ENCODE measurements around the gene RNU1-2. TPM values are rescaled to one million over a fixed set of nuclear protein-coding genes. Genes with fewer than 3 reads are reported as not detected.
"Not testable (repeated sequence)": the region's sequence is repeated elsewhere in the genome, so short reads cannot be mapped to it uniquely, and the experiment has no call there.

RNU1-2 gene
- total and polyA plus RNA-seq, 8 donors = 1.5 to 3,444 (median 2.8) TPM

- Histone ChIP-seq H3K27ac (no peak overlapping the region), H3K4me1 (peaks cover 0 to 19% of the 10 kb centered on the region in 2 donors), H3K4me3 (no peak overlapping the region), H3K9me3 (no peaks in the 10 kb centered on the region), H3K36me3 (no peaks in the 10 kb centered on the region), H3K27me3 (peaks cover 0 to 19% of the 10 kb centered on the region in 2 donors)
- TF ChIP-seq, protein P1, sequence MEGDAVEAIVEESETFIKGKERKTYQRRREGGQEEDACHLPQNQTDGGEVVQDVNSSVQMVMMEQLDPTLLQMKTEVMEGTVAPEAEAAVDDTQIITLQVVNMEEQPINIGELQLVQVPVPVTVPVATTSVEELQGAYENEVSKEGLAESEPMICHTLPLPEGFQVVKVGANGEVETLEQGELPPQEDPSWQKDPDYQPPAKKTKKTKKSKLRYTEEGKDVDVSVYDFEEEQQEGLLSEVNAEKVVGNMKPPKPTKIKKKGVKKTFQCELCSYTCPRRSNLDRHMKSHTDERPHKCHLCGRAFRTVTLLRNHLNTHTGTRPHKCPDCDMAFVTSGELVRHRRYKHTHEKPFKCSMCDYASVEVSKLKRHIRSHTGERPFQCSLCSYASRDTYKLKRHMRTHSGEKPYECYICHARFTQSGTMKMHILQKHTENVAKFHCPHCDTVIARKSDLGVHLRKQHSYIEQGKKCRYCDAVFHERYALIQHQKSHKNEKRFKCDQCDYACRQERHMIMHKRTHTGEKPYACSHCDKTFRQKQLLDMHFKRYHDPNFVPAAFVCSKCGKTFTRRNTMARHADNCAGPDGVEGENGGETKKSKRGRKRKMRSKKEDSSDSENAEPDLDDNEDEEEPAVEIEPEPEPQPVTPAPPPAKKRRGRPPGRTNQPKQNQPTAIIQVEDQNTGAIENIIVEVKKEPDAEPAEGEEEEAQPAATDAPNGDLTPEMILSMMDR (IDR thresholded peaks at IDR 0.05) = no peak
- ATAC-seq (no peak), DNase-seq (peak in 1 of 4 donors; percentile 24)
- intact Hi-C loops (cut with DNase I) = no loop called here
Observed at GRCh38 chr1:16918371-16918770, 22.6 kb downstream of the RNU1-2 start.

DNA sequence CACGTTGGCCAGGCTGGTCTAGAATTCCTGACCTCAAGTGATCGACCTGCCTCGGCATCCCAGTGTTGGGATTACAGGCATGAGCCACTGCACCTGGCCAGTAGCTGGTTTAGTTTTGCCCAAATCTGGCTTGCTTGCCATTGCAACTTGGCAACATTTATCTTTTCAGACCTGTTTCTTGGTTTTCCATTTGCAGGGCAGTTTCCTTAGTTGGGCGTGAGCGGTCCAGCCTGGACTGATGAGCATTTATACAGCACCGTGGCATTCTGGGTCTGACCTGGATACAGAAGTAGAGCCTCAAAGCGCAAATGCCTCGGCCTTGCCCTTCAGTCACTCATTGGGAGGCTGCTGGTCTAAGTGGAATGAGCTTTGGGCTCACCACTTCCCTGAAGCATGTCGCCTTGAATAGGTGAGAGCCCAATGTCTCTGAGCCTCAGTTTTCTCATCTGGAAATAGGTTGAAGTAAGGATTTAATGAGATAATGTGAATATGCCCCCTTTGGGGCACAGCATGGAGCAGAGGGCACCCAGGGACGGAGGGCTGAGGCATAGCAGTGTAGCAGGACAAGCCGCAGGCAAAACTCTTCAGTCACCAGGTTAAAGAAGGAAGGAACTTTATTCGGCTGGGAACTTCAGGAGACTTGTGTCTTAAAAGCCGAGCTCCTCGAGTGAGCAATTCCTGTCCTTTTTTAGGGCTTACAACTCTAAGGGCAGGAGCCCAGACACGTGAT is 23.3 kb downstream of the RNU1-2 start:
- peak in 1 of 4 donors; percentile 24 for DNase-seq
- H3K9me3 ChIP-seq; H3K27ac ChIP-seq; H3K4me3 ChIP-seq; intact Hi-C loops (cut with DNase I); H3K36me3 ChIP-seq; ATAC-seq: not testable (repeated sequence)
- H3K4me1 ChIP-seq = peaks cover 0 to 14% of the 10 kb centered on the region in 2 donors
- H3K27me3 ChIP-seq = peaks cover 0 to 18% of the 10 kb centered on the region in 2 donors

DNA sequence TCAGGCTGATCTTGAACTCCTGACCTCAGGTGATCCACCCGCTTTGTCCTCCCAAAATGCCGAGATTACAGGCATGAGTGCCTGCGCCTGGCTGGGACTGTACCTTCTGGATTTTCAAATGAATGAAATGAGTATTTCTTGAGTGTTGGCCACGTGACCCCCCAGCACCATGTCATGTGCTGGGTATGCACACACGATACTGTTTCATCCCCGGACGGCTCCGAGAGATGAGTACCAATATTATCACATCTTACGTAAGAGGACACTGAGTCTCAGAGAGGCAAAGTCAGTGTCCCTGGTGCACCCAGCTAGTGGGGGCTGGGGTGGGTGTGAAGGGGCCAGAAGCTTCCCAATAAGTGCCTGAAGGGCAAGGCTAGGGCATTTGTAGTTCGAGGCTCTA is 25.2 kb downstream of the RNU1-2 start:
- ATAC-seq (no peak), DNase-seq (peak in 1 of 4 donors; percentile 28)
- Histone ChIP-seq H3K27ac (no peak overlapping the region), H3K27me3 (peaks cover 0 to 8% of the 10 kb centered on the region in 2 donors), H3K36me3 (peaks cover 0 to 4% of the 10 kb centered on the region in 2 donors), H3K4me3 (no peak overlapping the region), H3K9me3 (no peaks in the 10 kb centered on the region), H3K4me1 (peaks cover 0 to 5% of the 10 kb centered on the region in 2 donors)
- TF ChIP-seq, protein P1 (IDR thresholded peaks at IDR 0.05) = no peak
- intact Hi-C loops (cut with DNase I) = no loop called here

GRCh38 chr1:16921391-16922185 is 25.8 kb downstream of the RNU1-2 start, which contains the start of gene CROCC:
TSS of gene CROCC (plus strand) at chr1:16921931. CDS start at chr1:16922019, 88 bp downstream.
- TF ChIP-seq, protein P1 (IDR thresholded peaks at IDR 0.05) = no peak
- Histone ChIP-seq H3K27me3 (peaks cover 0 to 8% of the 10 kb centered on the region in 2 donors), H3K27ac (no peak within 1 kb of the TSS), H3K9me3 (no peaks in the 10 kb centered on the region), H3K4me3 (no peak within 1 kb of the TSS), H3K36me3 (peaks cover 0 to 4% of the 10 kb centered on the region in 2 donors), H3K4me1 (peaks cover 0 to 5% of the 10 kb centered on the region in 2 donors)
- peak in 2 of 4 donors; percentile 65 to 81 for DNase-seq
- intact Hi-C loops (cut with DNase I) = no loop called here
- ATAC-seq = no peak

DNA sequence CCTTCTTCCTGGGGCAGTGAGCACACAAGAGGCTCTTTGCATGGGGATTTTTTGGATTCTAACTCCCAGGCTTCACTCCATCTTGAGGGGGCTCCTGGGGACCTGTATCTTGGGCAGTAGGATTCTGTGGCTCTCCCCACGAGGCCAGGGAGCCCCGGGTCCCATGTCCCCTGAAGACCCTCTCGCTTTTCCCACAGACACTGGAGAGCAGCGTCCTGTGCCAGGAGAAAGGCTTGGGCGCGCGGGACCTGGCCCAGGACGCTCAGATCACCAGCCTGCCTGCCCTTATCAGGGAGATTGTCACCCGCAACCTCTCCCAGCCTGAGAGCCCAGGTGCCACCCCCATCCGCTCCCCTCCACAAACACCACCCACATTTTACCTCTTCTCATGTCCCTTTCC is 26.7 kb downstream of the RNU1-2 start:
- H3K4me3 ChIP-seq = no peak overlapping the region
- TF ChIP-seq, protein P1 (IDR thresholded peaks at IDR 0.05) = no peak

More for the DNA sequence above, 26.7 kb downstream of the RNU1-2 start:
- Histone ChIP-seq H3K36me3 (peaks cover 0 to 4% of the 10 kb centered on the region in 2 donors), H3K27me3 (peaks cover 0 to 8% of the 10 kb centered on the region in 2 donors), H3K4me1 (peaks cover 0 to 5% of the 10 kb centered on the region in 2 donors), H3K9me3 (no peaks in the 10 kb centered on the region), H3K27ac (no peak overlapping the region)
- DNase-seq = peak in 1 of 4 donors; percentile 60
- intact Hi-C loops (cut with DNase I) = no loop called here
- ATAC-seq = no peak
